Ramos (cell line): ENCODE data around the gene RBM44.

Experiments used
- in situ Hi-C: fragments of 300-500 bp; cut with MboI; formaldehyde crosslinking; loops from one replicate; pipeline ENCODE4 v1.14.3; 2022; ENCODE audit warnings: low sequenced_read_pairs; ENCODE audit not compliant: unreplicated experiment

Gene RBM44

GRCh38 chr2:237882510-237883481 is 84.2 kb downstream of the RBM44 start:
- in situ Hi-C loops: no loop called here

- in situ Hi-C loops: no loop called here
Measured at GRCh38 chr2:237883951-237884446, 85.4 kb downstream of the RBM44 start.

- in situ Hi-C loops: no loop called here
Measured at GRCh38 chr2:237884681-237885080, 86.1 kb downstream of the RBM44 start.

GRCh38 chr2:237885111-237885930 is 86.7 kb downstream of the RBM44 start:
- in situ Hi-C loops: no loop called here

- in situ Hi-C loops: no loop called here
Measured at GRCh38 chr2:237885931-237886684, 87.5 kb downstream of the RBM44 start.

GRCh38 chr2:237886685-237887481 is 88.3 kb downstream of the RBM44 start:
- in situ Hi-C loops: no loop called here

- in situ Hi-C loops: no loop called here
Measured at GRCh38 chr2:237888389-237888788, 89.8 kb downstream of the RBM44 start.

- in situ Hi-C loops: no loop called here
Measured at GRCh38 chr2:237889016-237889415, 90.4 kb downstream of the RBM44 start.

GRCh38 chr2:237889811-237890210 is 91.2 kb downstream of the RBM44 start:
- in situ Hi-C loops: no loop called here
